ENCODE results near the gene CACNA2D4.

The CACNA2D4 gene

DNA sequence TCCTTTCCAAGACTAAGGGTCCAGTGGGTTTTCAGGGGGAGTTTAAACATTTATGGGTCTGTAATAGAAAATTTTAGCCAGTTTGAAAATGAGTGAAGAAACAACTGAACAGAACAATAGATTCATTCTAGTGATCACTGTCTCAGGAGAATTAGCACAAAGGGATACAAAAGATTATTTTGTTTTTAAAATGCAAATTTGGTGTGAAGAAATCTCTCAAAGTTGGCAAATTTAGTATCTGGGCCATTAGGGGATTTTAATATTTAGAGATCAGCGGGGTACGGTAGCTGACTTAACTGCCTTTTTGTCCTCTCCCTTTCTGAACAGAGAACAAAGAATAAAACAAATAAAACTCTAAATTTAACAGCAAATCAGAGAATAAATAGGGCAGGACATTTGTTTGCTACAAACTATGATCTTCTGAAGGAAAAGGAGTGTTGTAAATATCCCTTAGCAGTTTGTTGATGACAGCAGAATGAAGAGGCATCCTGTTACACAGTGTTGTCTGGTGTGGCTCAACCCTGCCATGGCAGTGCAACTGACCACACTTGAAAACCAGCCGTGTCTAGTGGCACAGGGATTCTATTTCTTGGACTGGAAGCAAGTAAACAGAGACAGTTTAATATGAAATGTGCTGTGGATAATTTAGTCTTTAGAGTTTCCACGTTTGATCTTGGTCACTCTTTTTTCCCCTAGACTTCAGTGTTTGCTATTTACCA, 144.4 kb downstream of the CACNA2D4 start:
- no peak for DNase-seq (ENCODE audit: low spot score)

DNA sequence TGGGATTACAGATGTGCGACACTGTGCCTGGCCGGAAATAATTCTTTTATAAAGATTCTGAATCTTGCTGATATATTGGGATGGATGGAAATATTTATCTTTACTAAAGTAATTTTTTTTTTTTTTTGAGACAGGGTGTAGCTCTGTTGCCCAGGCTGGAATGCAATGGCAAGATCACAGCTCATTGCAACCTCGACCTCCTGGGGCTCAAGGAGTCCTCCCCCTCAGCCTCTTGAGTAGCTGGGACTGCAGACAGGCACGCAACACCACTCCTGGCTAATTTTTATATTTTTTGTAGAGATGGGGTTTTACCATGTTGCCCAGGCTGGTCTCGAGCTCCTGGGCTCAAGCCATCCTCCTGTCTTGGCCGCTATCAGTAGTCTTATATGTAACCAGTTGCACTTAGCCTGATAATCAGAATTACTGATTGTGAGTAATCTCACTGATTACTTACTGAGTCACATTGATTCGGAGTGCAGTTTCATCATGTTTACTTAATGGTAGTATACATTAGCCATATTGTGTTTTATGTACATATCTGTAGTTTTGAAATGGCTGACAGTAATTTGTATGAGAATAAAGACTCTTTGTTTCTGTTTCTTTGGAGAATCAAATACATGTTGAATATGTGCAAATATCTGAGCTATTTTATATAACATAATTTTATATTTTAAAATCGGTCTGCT, 148.5 kb downstream of the CACNA2D4 start:
- DNase-seq (ENCODE audit: low spot score): no peak

- no peak for DNase-seq (ENCODE audit: low spot score)
Measured at GRCh38 chr12:1768615-1769014, 149.8 kb downstream of the CACNA2D4 start.

DNA sequence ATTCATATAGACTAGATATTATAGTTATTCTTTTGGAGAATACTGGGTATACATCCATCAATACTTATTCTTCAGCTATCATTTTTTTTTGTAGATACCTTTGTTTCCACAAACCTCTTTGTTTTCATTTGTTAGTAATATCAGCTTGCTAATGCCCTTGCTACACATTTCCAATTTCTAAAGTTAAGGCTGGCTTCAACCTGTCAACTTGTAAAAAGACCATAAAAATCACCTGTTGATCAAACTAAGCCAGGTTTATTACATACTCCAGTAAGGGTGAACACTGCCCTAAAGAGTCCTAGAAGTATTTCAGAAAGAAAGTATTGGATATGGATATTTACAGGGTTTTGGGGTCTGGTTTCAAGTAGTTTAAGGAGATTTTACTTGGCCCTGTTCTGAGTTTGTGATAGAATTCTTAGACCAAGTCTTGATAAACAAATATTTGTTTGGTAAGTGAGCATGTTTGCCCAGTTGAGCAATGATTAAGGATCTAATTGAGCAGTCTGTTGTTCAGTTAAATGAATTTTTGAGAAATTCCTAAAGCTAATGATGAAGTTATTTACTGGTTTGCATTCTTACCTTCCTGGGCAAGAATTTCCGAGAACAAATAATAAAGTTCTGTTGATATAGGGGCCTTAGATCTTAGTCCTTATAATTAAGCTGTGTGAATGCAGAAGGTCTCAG, 150.9 kb downstream of the CACNA2D4 start:
- DNase-seq (ENCODE audit: low spot score): no peak

DNA sequence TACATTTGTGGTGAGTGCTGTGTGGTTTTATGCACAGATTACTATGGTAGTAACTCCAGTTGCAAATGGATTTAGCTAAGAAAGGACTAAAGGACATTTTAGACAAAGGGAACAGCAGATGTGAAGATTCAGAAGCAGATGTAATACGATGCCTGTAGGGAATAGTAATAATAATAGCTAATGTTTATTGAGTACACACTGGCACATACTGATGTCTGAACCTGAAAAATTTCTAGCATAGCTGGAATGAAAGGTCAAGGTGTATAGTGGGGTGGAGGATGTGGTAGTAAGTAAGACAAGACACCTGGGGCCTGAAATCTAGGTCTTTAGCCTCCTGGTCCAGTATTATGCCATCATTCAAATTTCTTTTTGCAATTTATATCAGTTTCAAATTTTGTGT, 152.3 kb downstream of the CACNA2D4 start:
- DNase-seq (ENCODE audit: low spot score): no peak

DNA sequence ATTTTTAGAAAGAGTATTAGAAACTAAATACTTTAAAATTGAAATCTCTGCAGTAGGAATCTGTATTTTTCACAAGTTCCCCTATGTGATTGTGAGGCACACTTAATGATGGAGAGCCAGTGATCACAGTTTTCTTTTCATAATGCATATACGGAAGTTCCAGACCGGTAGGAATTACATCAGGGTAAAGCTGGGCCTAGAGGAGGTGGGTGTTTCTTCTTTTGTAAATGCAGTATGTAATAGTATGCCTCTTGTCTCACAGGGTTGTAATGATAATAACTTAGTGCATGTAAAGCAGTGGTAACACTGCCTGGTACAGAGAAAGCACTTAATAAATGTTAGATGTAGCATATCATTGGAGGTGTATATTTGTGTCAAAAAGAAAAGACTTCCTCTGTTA, 155.3 kb downstream of the CACNA2D4 start:
- DNase-seq (ENCODE audit: low spot score): no peak

- no peak for DNase-seq (ENCODE audit: low spot score)
Measured at GRCh38 chr12:1761857-1762256, 156.6 kb downstream of the CACNA2D4 start.

DNA sequence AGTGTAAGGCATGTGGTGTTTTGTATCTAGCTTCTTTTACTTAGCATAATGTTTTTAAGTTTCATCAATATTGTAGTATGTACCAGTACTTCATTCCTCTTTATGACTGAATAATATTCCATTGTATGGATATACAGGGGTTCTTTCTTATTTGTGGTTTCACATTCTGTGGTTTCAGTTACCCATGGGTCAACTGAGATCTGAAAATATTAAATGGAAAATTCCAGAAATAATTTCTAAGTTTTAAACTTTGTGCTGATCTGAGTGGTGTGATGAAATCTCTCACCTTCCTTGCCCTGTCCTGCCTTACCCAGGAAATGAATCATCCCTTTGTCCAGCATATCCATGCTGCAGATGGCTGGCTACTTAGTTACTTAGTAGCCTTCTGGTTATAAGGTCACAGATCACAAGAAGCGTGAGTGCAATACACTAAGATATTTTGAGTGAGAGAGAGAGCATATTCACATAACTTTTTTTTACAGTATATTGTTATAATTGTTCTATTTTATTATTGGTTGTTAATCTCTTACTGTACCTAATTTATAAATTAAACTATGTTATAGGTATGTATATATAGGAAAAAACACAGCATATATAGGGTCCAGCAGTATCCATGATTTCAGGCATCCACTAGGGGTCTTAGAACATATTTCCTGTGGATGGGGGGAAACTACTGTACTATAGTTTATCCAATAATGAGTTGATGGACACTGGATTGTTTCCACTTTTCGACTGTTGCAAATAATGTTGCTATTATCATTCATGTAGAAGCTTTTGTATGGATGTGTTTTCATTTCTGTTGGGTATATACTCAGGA, 157.7 kb downstream of the CACNA2D4 start:
- DNase-seq (ENCODE audit: low spot score): no peak

DNA sequence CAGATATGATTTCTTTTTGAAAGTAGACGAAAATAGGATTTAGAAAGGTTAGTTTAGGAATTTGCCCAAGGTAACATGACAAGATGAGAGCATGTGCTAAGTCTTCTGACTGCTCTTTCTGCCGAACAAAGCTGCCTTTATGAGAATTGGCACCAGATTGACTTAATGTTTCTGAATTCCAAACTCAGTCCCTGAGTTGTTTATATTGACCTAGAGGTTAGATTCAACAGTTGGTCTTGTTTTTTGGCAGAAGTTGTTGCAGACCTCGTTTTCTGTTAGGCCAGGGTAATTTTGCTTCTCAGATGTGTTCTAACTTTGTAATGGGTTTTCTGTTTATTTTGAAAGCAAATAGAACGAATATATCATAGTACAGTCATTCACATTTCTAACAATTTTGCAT, 159.6 kb downstream of the CACNA2D4 start:
- no peak for DNase-seq (ENCODE audit: low spot score)

- DNase-seq (ENCODE audit: low spot score): no peak
Measured at GRCh38 chr12:1758376-1758775, 160.1 kb downstream of the CACNA2D4 start.

GRCh38 chr12:1750300-1750699, 168.2 kb downstream of the CACNA2D4 start:
- DNase-seq (ENCODE audit: low spot score): no peak

- DNase-seq (ENCODE audit: low spot score): no peak
Measured at GRCh38 chr12:1749019-1749418, 169.4 kb downstream of the CACNA2D4 start.

- no peak for DNase-seq (ENCODE audit: low spot score)
Measured at GRCh38 chr12:1747609-1748008, 170.8 kb downstream of the CACNA2D4 start.

GRCh38 chr12:1744932-1745331, 173.5 kb downstream of the CACNA2D4 start:
- DNase-seq (ENCODE audit: low spot score): no peak
